Astrocyte (in vitro differentiated cells and primary cell): ENCODE measurements around the gene HAUS3. TPM values are rescaled to one million over a fixed set of nuclear protein-coding genes. Genes with fewer than 3 reads are reported as not detected.

ENCODE experiments used
- DNase-seq: peaks from one replicate; pipeline ENCODE4 v3.0.0-alpha.2; 2010; ENCODE audit warnings: low read depth
- FAIRE-seq: peaks from 2 replicates; lab custom pipeline; 2011; peaks lifted over from hg19 to GRCh38; lab: Jason Lieb, UNC
- H2AFZ ChIP-seq: 2 replicates; pipeline ENCODE4 v1.6.0; 2012; ENCODE audit warnings: low read depth, low read length, inconsistent platforms
- H3K27ac ChIP-seq: 2 replicates; pipeline ENCODE4 v1.5.1; 2011; ENCODE audit warnings: low read depth, low read length, inconsistent platforms
- H3K27me3 ChIP-seq: 2 replicates; pipeline ENCODE4 v1.6.0; 2011; ENCODE audit warnings: low read length, inconsistent platforms; ENCODE audit not compliant: insufficient read depth
- H3K36me3 ChIP-seq: 2 replicates; pipeline ENCODE4 v1.5.1; 2011; ENCODE audit warnings: low read length, inconsistent platforms; ENCODE audit not compliant: insufficient read depth
- H3K4me1 ChIP-seq: 2 replicates; pipeline ENCODE4 v1.5.1; 2011; ENCODE audit warnings: low read length, inconsistent platforms; ENCODE audit not compliant: insufficient read depth
- H3K4me2 ChIP-seq: 2 replicates; pipeline ENCODE4 v1.6.0; 2012; ENCODE audit warnings: low read length, inconsistent platforms
- H3K4me3 ChIP-seq: 2 replicates; pipeline ENCODE4 v1.5.1; 2011; ENCODE audit warnings: low read depth, mild to moderate bottlenecking, low read length, inconsistent platforms; ENCODE audit not compliant: insufficient read depth
- H3K79me2 ChIP-seq: 2 replicates; pipeline ENCODE4 v1.6.0; 2012; ENCODE audit warnings: mild to moderate bottlenecking, low read length, inconsistent platforms; ENCODE audit not compliant: insufficient read depth
- H3K9ac ChIP-seq: 2 replicates; pipeline ENCODE4 v1.6.0; 2012; ENCODE audit warnings: mild to moderate bottlenecking, low read length, inconsistent platforms
- H3K9me3 ChIP-seq: 2 replicates; pipeline ENCODE4 v1.5.1; 2012; ENCODE audit warnings: low read depth, mild to moderate bottlenecking, low read length, inconsistent platforms; ENCODE audit not compliant: insufficient read depth
- H4K20me1 ChIP-seq: 2 replicates; pipeline ENCODE4 v1.6.0; 2012; ENCODE audit warnings: low read length, inconsistent platforms; ENCODE audit not compliant: insufficient read depth
- H3K27ac Mint-ChIP-seq: one replicate; pipeline ENCODE4 v1.8.0; 2021; ENCODE audit warnings: mild to moderate bottlenecking, mixed read lengths; ENCODE audit not compliant: unreplicated experiment
- H3K27me3 Mint-ChIP-seq: one replicate; pipeline ENCODE4 v1.8.0; 2021; ENCODE audit warnings: low read depth, mixed read lengths; ENCODE audit not compliant: unreplicated experiment
- H3K36me3 Mint-ChIP-seq: one replicate; pipeline ENCODE4 v1.8.0; 2021; ENCODE audit warnings: low read depth, mixed read lengths; ENCODE audit not compliant: unreplicated experiment
- H3K4me1 Mint-ChIP-seq: one replicate; pipeline ENCODE4 v1.8.0; 2021; ENCODE audit warnings: low read depth, mixed read lengths; ENCODE audit not compliant: unreplicated experiment
- H3K4me3 Mint-ChIP-seq: one replicate; pipeline ENCODE4 v1.8.0; 2021; ENCODE audit warnings: mild to moderate bottlenecking, moderate library complexity, mixed read lengths; ENCODE audit not compliant: unreplicated experiment
- H3K9me3 Mint-ChIP-seq: one replicate; pipeline ENCODE4 v1.8.0; 2021; ENCODE audit warnings: mild to moderate bottlenecking, mixed read lengths; ENCODE audit not compliant: unreplicated experiment
- CTCF ChIP-seq: IDR thresholded peaks from 2 replicates; pipeline ENCODE4 v1.5.1; 2011; ENCODE audit warnings: low read depth, mild to moderate bottlenecking, inconsistent platforms, low read length, moderate library complexity; ENCODE audit not compliant: insufficient read depth
- EZH2 ChIP-seq: IDR thresholded peaks from 2 replicates; pipeline ENCODE4 v1.6.1; 2012; ENCODE audit warnings: mild to moderate bottlenecking, low read length, inconsistent platforms; ENCODE audit not compliant: insufficient read depth
- total RNA-seq: library from RNA; stranded (reverse); gene quantifications from 2 replicates; pipeline ENCODE4 v1.2.1, GENCODE V29; 2021

Gene HAUS3
- total RNA-seq, 1 donor from 2014 or later = 10.7 TPM

DNA sequence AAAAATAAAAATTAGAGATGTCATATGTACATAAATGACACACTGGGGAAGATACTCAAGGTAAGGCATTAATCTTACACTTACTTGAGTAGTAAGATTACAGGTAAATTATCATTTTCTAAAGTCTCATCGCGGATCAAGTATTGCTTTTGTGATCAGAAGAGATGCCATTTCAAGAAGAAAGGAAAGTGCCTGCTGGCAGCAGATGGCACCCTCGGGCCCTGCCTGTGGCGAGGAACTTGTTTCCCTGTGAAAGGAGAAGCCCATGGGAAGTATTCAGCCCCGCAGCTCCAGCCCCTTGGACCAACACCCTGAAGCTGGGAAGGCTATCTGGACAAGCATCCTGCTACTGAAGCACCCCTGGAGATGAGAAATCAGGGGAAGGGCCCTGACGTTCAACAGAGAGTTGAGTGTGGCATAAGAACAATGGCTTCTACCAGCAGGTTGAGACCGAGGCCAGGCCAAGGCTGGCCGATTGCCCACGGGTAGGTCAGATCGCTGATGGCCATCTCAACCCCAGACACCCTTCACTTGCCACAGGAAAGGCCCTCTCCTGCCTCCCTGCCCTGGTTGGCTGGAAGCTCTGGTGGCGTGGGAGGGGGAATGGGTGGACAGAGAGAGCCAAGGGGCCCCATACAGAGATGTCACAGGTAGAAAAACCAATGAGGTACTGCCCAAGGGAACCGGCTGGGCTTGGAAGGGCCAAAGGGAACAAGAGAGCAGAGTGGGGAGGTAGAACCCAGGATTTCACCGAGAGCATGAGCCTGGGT is 38.8 kb upstream of the HAUS3 start:
- Histone ChIP-seq H2AFZ (no peak overlapping the region), H3K27me3 (peaks cover 3% of the 10 kb centered on the region), H3K36me3 (no peaks in the 10 kb centered on the region), H3K4me3 (no peak overlapping the region), H3K4me1 (peaks cover 8% of the 10 kb centered on the region), H3K9ac (no peak overlapping the region), H3K79me2 (no peaks in the 10 kb centered on the region), H3K27ac (no peak overlapping the region), H3K4me2 (no peak overlapping the region), H3K9me3 (no peaks in the 10 kb centered on the region), H4K20me1 (no peaks in the 10 kb centered on the region)
- Mint-ChIP-seq H3K36me3 (no peaks in the 10 kb centered on the region), H3K27ac (no peak overlapping the region), H3K9me3 (no peaks in the 10 kb centered on the region), H3K27me3 (peaks cover 23% of the 10 kb centered on the region), H3K4me1 (peaks cover 5% of the 10 kb centered on the region), H3K4me3 (no peak overlapping the region)
- FAIRE-seq (no peak), DNase-seq (no peak)
- TF ChIP-seq EZH2 (no peak), CTCF (no peak)

DNA sequence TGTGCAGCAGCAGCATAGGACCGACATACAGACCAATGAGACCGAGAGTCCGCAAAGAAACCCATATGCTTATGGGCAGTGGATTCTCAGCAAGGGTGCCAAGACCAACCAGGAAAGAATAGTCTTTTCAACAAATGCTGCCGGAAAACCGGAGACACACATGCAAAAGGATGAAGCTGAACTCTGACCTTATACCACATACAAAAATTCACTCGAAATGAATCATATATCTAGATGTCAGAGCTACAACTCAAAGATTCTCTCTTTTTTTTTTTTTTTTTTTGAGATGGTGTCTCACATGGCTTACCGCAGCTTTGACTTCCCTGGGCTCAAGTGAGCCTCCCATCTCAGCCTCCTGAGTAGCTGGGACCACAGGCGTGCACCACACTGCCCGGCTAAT is 36.0 kb upstream of the HAUS3 start:
- H3K27me3 ChIP-seq = peaks cover 3% of the 10 kb centered on the region
- H3K79me2 ChIP-seq = no peaks in the 10 kb centered on the region
- FAIRE-seq = no peak
- TF ChIP-seq CTCF = no peak
- no peak for TF ChIP-seq EZH2
- no peak overlapping the region for H3K4me3 ChIP-seq
- peaks cover 8% of the 10 kb centered on the region for H3K4me1 Mint-ChIP-seq
- H3K27ac ChIP-seq = no peak overlapping the region
- H3K4me1 ChIP-seq = no peaks in the 10 kb centered on the region
- H3K4me3 Mint-ChIP-seq = no peak overlapping the region
- no peaks in the 10 kb centered on the region for H3K36me3 Mint-ChIP-seq
- peaks cover 40% of the 10 kb centered on the region for H3K27me3 Mint-ChIP-seq
- H2AFZ ChIP-seq = no peak overlapping the region
- no peaks in the 10 kb centered on the region for H4K20me1 ChIP-seq
- no peak for DNase-seq
- H3K9me3 ChIP-seq = no peaks in the 10 kb centered on the region
- H3K9ac ChIP-seq = no peak overlapping the region
- no peaks in the 10 kb centered on the region for H3K36me3 ChIP-seq
- no peaks in the 10 kb centered on the region for H3K9me3 Mint-ChIP-seq
- no peak overlapping the region for H3K27ac Mint-ChIP-seq
- no peak overlapping the region for H3K4me2 ChIP-seq

GRCh38 chr4:2276581-2277325 is 34.8 kb upstream of the HAUS3 start:
- peaks cover 8% of the 10 kb centered on the region for H3K4me1 Mint-ChIP-seq
- no peak overlapping the region for H3K4me3 ChIP-seq
- H3K27ac Mint-ChIP-seq = no peak overlapping the region
- TF ChIP-seq EZH2 = no peak
- no peak for TF ChIP-seq CTCF
- no peaks in the 10 kb centered on the region for H3K79me2 ChIP-seq
- H3K27ac ChIP-seq = no peak overlapping the region
- FAIRE-seq = no peak
- no peaks in the 10 kb centered on the region for H3K4me1 ChIP-seq
- H3K9me3 Mint-ChIP-seq = no peaks in the 10 kb centered on the region
- H3K27me3 Mint-ChIP-seq = peaks cover 40% of the 10 kb centered on the region
- H2AFZ ChIP-seq = no peak overlapping the region
- no peak overlapping the region for H3K9ac ChIP-seq
- peaks cover 2% of the 10 kb centered on the region for H3K27me3 ChIP-seq
- H3K4me2 ChIP-seq = no peak overlapping the region
- H4K20me1 ChIP-seq = no peaks in the 10 kb centered on the region
- H3K4me3 Mint-ChIP-seq = no peak overlapping the region
- H3K36me3 ChIP-seq = no peaks in the 10 kb centered on the region
- H3K36me3 Mint-ChIP-seq = no peaks in the 10 kb centered on the region
- no peaks in the 10 kb centered on the region for H3K9me3 ChIP-seq
- no peak for DNase-seq
